A172 (cell line): ENCODE measurements around the gene LAMB1. TPM values are rescaled to one million over a fixed set of nuclear protein-coding genes. Genes with fewer than 3 reads are reported as not detected.

Experiments used
- DNase-seq: peaks from one replicate; pipeline ENCODE4 v3.0.0-alpha.2; 2015; ENCODE audit warnings: low spot score
- total RNA-seq: library from RNA; depleted of rRNA; stranded (reverse); fragments of >200 nt; shearing (Covaris generic); gene quantifications from 2 replicates; pipeline ENCODE4 v1.2.3, GENCODE V29; 2014

Gene LAMB1
- total RNA-seq, 1 experiment from 2014 or later: 133 TPM

GRCh38 chr7:108017776-108018151 lies 14.8 kb upstream of the LAMB1 start:
- no peak for DNase-seq

GRCh38 chr7:108016841-108017775 lies 14.1 kb upstream of the LAMB1 start:
- DNase-seq: peak; percentile 72

- no peak for DNase-seq
Observed at GRCh38 chr7:108015740-108016139, 12.8 kb upstream of the LAMB1 start.

GRCh38 chr7:108014747-108015682 lies 12.1 kb upstream of the LAMB1 start:
- DNase-seq: peak; percentile 94

- DNase-seq: no peak
Observed at GRCh38 chr7:108014215-108014614, 11.3 kb upstream of the LAMB1 start.

- DNase-seq: no peak
Observed at GRCh38 chr7:108012499-108013430, 9.8 kb upstream of the LAMB1 start.

- DNase-seq: no peak
Observed at GRCh38 chr7:108010377-108010776, 7.4 kb upstream of the LAMB1 start.

- no peak for DNase-seq
Observed at GRCh38 chr7:108009873-108010272, 6.9 kb upstream of the LAMB1 start.

- no peak for DNase-seq
Observed at GRCh38 chr7:108008827-108009226, 5.9 kb upstream of the LAMB1 start.

GRCh38 chr7:108008240-108008639 lies 5.3 kb upstream of the LAMB1 start:
- DNase-seq: no peak

- no peak for DNase-seq
Observed at GRCh38 chr7:108007762-108008161, 4.8 kb upstream of the LAMB1 start.

GRCh38 chr7:108007261-108007660 lies 4.3 kb upstream of the LAMB1 start:
- DNase-seq: no peak

- DNase-seq: peak; percentile 56
Observed at GRCh38 chr7:108004220-108005142, 1.5 kb upstream of the LAMB1 start.

- DNase-seq: no peak
Observed at GRCh38 chr7:108003599-108003935, 606 bp upstream of the LAMB1 start.

- no peak for DNase-seq
Observed at GRCh38 chr7:108001764-108002725, 916 bp downstream of the LAMB1 start.

- no peak for DNase-seq
Observed at GRCh38 chr7:108000875-108001763, 1.8 kb downstream of the LAMB1 start.

- DNase-seq: no peak
Observed at GRCh38 chr7:107999779-108000560, 3.0 kb downstream of the LAMB1 start.
